Activated T-cell treated with anti-CD3 and anti-CD28 coated beads, Interleukin-2, amount 50 U/mL, for 1 hour (primary cell): ENCODE data around the gene SAP25.
"Not testable (repeated sequence)": the region's sequence is repeated elsewhere in the genome, so short reads cannot be mapped to it uniquely, and the experiment has no call there.

Experiments
- DNase-seq: peaks from one replicate; pipeline ENCODE4 v3.0.0-alpha.2; 2020

Gene SAP25

DNA sequence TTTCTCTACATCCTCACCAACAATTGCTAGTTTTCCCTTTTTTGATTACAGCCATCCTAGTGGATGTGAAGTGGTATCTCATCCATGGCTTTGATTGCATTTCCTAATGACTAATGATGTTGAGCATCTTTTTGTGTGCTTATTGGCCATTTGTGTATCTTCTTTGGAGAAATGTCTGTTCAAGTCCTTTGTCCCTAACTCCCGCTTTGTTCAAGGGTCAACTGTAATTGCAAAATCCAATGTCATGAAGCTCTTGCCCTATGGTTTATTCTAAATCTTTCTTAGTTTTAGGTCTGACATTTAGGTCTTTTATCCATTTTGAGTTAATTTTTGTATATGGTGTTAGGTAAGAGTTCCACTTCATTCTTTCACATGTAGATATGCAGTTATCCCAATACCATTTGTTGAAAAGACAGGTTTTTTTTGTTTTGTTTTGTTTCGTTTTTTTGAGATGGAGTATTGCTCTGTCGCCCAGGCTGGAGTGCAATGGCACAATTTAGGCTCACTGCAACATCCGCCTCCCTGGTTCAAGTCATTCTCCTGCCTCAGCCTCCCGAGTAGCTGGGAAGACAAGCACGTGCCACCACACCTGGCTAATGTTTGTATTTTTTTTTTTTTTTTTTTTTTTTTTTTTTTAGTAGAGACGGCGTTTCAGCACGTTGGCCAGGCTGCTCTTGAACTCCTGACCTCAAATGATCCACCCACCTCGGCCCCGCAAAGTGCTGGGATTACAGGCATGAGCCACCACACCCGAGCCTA lies 45.4 kb downstream of the SAP25 start:
- DNase-seq, result not testable (repeated sequence)

DNA sequence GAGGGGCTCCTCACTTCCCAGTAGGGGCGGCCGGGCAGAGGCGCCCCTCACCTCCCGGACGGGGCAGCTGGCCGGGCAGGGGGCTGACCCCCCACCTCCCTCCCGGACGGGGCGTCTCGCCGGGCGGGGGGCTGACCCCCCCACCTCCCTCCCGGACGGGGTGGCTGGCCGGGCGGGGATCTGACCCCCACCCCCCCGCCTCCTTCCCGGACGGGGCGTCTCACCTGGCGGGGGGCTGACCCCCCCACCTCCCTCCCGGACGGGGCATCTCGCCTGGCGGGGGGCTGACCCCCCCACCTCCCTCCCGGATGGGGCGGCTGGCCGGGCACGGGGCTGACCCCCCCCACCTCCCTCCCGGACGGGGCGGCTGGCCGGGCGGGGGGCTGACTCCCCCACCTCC lies 50.5 kb downstream of the SAP25 start:
- DNase-seq, result not testable (repeated sequence)
